ENCODE measurements around the gene MAP1A. TPM values are rescaled to one million over a fixed set of nuclear protein-coding genes. Genes with fewer than 3 reads are reported as not detected.

The MAP1A gene
- total and polyA plus RNA-seq, 8 donors: 0.61 to 10.1 (median 5.0) TPM

Other genes starting within 250 kb of the MAP1A start
- not detected for gene TGM7, start 215.4 kb upstream of the MAP1A start, total RNA-seq
- under 1 TPM in 1 of 3 donors, not detected in 2; 0.83 TPM for gene TGM7, start 215.4 kb upstream of the MAP1A start, polyA plus RNA-seq
- 1 to 10 TPM in 3 of 5 donors, under 1 TPM in 2; under 0.01 to 6.4 (median 2.3) TPM for gene LCMT2, start 187.0 kb upstream of the MAP1A start, total RNA-seq
- gene LCMT2, start 187.0 kb upstream of the MAP1A start, polyA plus RNA-seq: 1 to 10 TPM; 2.6 to 4.8 (median 3.0) TPM
- gene ZSCAN29, start 146.6 kb upstream of the MAP1A start, total RNA-seq: 10 to 100 TPM in 4 of 5 donors, 1 to 10 TPM in 1; 8.5 to 45.5 (median 36.7) TPM
- 1 to 10 TPM; 4.5 to 7.8 (median 6.1) TPM for gene ZSCAN29, start 146.6 kb upstream of the MAP1A start, polyA plus RNA-seq
- gene TUBGCP4, start 146.5 kb upstream of the MAP1A start, total RNA-seq: 10 to 100 TPM in 4 of 5 donors, 1 to 10 TPM in 1; 4.1 to 50.4 (median 19.5) TPM
- 1 to 10 TPM; 2.6 to 4.9 (median 4.0) TPM for gene TUBGCP4, start 146.5 kb upstream of the MAP1A start, polyA plus RNA-seq
- gene TP53BP1, start 24.5 kb upstream of the MAP1A start, total RNA-seq: 10 to 100 TPM; 11.1 to 85.7 (median 26.7) TPM
- 1 to 10 TPM; 3.3 to 9.0 (median 3.8) TPM for gene TP53BP1, start 24.5 kb upstream of the MAP1A start, polyA plus RNA-seq
- 100 to 1,000 TPM in 1 of 5 donors, 10 to 100 TPM in 4; 34.1 to 160 (median 69.2) TPM for gene PPIP5K1, start 72.6 kb downstream of the MAP1A start, total RNA-seq
- gene PPIP5K1, start 72.6 kb downstream of the MAP1A start, polyA plus RNA-seq: 1 to 10 TPM; 4.0 to 8.4 (median 5.0) TPM
- gene CKMT1B, start 76.4 kb downstream of the MAP1A start, total RNA-seq: 100 to 1,000 TPM in 1 of 5 donors, 10 to 100 TPM in 4; 14.0 to 118 (median 54.8) TPM
- gene CKMT1B, start 76.4 kb downstream of the MAP1A start, polyA plus RNA-seq: 10 to 100 TPM; 17.2 to 41.1 (median 27.2) TPM
- 1 to 10 TPM in 3 of 5 donors, under 1 TPM in 1, not detected in 1; 0.58 to 5.8 (median 3.1) TPM for gene STRC, start 101.2 kb downstream of the MAP1A start, total RNA-seq
- gene STRC, start 101.2 kb downstream of the MAP1A start, polyA plus RNA-seq: under 1 TPM; 0.25 to 0.78 (median 0.31) TPM
- 1 to 10 TPM in 4 of 5 donors, under 1 TPM in 1; 0.45 to 7.8 (median 3.5) TPM for gene CATSPER2, start 131.2 kb downstream of the MAP1A start, total RNA-seq
- 1 to 10 TPM; 1.1 to 4.5 (median 2.5) TPM for gene CATSPER2, start 131.2 kb downstream of the MAP1A start, polyA plus RNA-seq
- gene CKMT1A, start 176.3 kb downstream of the MAP1A start, total RNA-seq: 100 to 1,000 TPM in 2 of 5 donors, 10 to 100 TPM in 1, 1 to 10 TPM in 1, under 1 TPM in 1; 0.89 to 142 (median 50.6) TPM
- 10 to 100 TPM; 18.7 to 32.5 (median 25.7) TPM for gene CKMT1A, start 176.3 kb downstream of the MAP1A start, polyA plus RNA-seq
- 100 to 1,000 TPM in 2 of 5 donors, 10 to 100 TPM in 3; 16.3 to 227 (median 66.6) TPM for gene PDIA3, start 228.8 kb downstream of the MAP1A start, total RNA-seq
- 100 to 1,000 TPM in 2 of 3 donors, 10 to 100 TPM in 1; 34.7 to 168 (median 112) TPM for gene PDIA3, start 228.8 kb downstream of the MAP1A start, polyA plus RNA-seq